ENCODE data around the gene TRAPPC10. TPM values are rescaled to one million over a fixed set of nuclear protein-coding genes. Genes with fewer than 3 reads are reported as not detected.
A peak's percentile ranks its signal among the peaks of the same experiment; 100 is the strongest.

Gene TRAPPC10
- total RNA-seq, 3 donors from 2014 or later: 43.0 to 48.1 (median 44.8) TPM

DNA sequence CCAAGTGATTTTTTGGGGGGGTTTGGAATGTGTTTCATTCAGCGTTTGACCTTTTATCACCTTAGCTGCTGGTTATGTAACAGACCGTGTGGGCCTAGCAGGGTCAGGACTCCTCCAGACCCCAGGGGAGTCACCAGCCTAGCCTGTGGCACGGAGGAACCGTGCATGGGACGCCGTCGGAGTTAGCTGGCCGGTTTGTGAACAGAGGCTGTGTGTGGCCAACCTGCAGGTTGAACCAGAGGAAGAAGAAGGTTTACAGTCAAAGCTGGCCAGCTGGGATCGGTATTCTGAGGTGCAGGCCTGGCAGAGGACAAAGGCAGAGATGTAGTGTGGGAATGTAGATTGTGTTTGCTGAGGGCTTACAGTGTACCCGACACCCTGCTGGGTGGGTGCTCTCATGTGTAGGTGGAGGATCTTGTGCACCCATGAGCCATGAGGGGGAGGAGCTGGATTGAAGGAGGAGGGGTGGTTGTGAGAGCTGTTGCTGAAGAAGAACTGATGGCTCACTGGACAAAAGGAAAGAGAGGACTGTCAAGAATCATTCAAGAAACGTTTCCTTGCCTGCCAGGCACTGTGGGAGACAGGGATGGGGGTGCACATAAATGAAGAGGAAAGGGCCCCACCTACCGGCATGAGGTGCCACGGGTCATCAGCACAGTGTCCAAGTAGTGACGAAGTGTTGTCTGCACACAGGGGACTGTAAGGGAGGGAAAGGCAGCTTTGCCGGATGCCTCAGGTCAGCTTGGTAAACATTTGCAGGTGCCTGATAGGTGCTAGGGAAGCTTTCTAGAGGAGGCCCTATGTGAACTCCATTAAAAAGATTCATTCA, 55.1 kb downstream of the TRAPPC10 start:
- H3K4me1 Mint-ChIP-seq (ENCODE audit: low read depth): peaks cover 42% of the 10 kb centered on the region

DNA sequence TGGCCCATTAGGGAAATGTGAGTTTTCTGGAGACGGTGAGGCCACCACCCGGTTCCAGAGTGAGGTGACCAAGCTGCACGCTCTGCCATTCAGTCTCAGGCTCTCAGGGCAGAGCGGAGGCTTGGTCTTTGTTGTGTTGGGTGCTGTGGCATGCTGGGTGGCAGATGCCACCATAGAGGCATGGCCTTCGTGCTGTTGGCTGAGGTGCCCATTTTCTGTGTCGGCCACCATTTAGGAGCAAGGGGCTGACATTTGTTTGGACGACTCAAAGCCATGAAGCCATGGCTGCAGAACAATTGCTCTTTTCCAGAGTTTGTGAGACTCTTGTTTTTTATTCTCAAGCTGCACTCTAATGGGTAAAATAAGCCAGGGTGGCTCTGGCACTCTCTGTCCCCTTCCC, 58.3 kb downstream of the TRAPPC10 start:
- ATAC-seq: no peak
- peaks cover 34% of the 10 kb centered on the region for H3K36me3 Mint-ChIP-seq (ENCODE audit: insufficient read depth)
- no peak for DNase-seq
- H3K4me1 Mint-ChIP-seq (ENCODE audit: low read depth): peaks cover 23% of the 10 kb centered on the region
- no peaks in the 10 kb centered on the region for H3K9me3 Mint-ChIP-seq
- no peak overlapping the region for H3K4me3 Mint-ChIP-seq
- no peaks in the 10 kb centered on the region for H3K27me3 Mint-ChIP-seq (ENCODE audit: low read depth)

More for the DNA sequence above, 55.1 kb downstream of the TRAPPC10 start:
- Mint-ChIP-seq H3K36me3 (ENCODE audit: insufficient read depth) (peaks cover 33% of the 10 kb centered on the region), H3K27me3 (ENCODE audit: low read depth) (no peaks in the 10 kb centered on the region), H3K4me3 (no peak overlapping the region), H3K9me3 (no peaks in the 10 kb centered on the region)
- ATAC-seq: no peak
- no peak for DNase-seq

DNA sequence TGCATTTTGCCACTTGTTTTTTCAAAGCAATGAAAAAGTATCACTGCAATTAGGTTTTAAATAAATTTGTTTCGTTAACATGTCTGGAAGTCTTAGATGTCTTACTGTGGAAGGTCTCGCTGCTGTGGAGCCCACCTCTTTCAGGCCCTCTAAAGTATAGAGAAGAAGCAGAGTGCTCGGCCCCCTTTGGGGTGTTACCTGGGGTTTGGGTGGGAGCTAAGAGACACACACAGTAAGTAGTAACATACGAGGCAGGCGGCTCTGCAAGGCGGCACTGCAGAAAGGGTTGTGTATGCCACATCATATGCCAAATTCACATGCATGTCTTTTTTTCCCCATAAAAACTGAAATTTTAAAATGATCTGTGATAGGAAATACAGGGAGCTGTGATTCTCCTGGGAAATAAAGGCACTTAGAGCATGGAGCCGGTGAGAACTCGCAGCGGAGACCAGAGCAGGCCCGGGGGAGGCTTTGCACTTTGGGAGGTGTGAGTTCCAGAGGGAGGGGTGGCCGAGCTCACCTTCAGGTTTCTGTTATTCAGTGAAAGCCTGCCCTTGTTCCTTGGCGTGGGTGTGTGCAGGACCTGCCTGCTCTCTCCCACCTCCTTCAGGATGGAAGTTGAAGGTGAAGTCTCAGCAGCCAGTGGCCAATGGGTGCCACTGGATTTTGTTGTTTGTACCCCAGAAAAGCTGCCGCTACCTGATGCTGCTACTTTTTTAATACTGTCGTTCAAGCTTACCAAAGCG, 59.4 kb downstream of the TRAPPC10 start:
- H3K4me3 Mint-ChIP-seq: no peak overlapping the region
- no peaks in the 10 kb centered on the region for H3K9me3 Mint-ChIP-seq
- DNase-seq: no peak
- ATAC-seq: no peak
- peaks cover 39% of the 10 kb centered on the region for H3K36me3 Mint-ChIP-seq (ENCODE audit: insufficient read depth)
- no peaks in the 10 kb centered on the region for H3K27me3 Mint-ChIP-seq (ENCODE audit: low read depth)
- H3K4me1 Mint-ChIP-seq (ENCODE audit: low read depth): peaks cover 15% of the 10 kb centered on the region

DNA sequence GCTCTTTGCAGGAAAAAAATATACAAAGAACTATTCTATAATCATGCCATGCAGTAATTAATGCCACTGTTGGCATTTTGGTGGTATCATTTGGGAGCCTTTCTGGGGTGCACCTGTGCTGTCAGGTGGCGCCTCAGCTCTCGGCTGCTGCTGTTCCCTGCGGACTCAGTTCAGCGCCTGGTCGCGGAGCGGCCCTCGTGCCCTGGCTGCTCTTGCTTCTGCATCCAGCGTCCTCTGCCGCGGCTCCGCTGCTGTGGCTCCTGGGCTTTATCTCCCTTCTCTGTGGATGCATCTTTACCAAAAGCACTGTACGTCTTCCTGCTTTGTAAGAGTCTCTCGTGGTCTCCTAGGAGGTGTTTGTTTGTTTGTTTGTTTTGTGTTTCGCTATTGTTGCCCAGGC, 60.0 kb downstream of the TRAPPC10 start:
- H3K4me3 Mint-ChIP-seq: no peak overlapping the region
- peaks cover 40% of the 10 kb centered on the region for H3K36me3 Mint-ChIP-seq (ENCODE audit: insufficient read depth)
- no peaks in the 10 kb centered on the region for H3K27me3 Mint-ChIP-seq (ENCODE audit: low read depth)
- H3K4me1 Mint-ChIP-seq (ENCODE audit: low read depth): peaks cover 13% of the 10 kb centered on the region
- no peak for ATAC-seq
- DNase-seq: no peak
- no peaks in the 10 kb centered on the region for H3K9me3 Mint-ChIP-seq

DNA sequence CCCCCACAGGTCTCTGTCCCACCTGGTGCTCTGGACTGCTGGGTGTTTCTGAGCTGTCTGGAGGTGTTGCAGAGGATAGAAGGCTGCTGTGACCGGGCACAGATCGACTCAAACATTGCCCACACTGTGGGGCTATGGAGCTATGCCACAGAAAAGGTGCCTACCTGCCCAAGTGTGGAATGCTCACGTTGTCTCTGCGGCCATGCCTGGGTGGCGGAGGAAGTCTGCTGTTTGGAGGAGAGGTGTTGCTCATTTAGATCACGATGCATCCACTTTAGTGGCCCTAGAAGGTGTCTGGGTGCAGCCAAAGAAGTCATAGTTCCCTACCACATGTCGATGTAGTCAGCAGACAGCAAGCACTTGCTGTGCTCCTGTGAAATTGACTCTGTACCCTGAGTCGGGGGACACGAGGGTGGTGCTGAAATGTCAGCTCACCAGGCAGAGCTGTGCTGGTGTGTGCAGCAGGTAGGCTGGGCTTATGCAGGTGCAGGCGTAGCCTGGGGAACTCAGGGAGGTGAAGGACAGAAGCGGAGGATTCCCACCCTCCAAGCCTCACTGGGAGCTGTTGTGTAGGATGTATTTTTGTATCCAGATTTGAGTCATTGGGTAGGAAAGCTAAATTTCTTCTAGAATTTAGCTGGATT, 62.3 kb downstream of the TRAPPC10 start:
- Mint-ChIP-seq H3K4me3 (no peak overlapping the region), H3K36me3 (ENCODE audit: insufficient read depth) (peaks cover 42% of the 10 kb centered on the region), H3K9me3 (no peaks in the 10 kb centered on the region), H3K4me1 (ENCODE audit: low read depth) (peaks cover 26% of the 10 kb centered on the region), H3K27me3 (ENCODE audit: low read depth) (no peaks in the 10 kb centered on the region)
- DNase-seq (no peak), ATAC-seq (peak in 1 of 2 donors; percentile 27)

DNA sequence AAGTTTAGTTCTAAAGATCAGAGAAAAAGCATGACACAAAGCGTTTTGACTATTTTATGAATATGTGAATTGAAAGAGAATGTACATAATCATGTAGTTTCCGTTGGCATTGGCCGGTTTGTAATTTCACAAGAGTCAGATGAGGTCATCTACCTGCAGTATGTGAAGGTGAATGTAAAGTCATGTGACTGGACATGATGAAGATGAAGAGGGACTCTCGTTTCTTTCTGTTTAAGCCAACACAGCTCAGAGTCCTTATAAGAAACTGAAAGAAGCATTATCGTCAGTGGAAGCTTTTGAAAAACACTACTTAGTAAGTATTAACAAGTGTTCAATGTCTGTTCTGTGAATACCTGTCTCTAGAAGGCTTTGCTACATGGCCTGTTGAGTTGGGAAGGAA, 64.2 kb downstream of the TRAPPC10 start:
- H3K9me3 Mint-ChIP-seq: no peaks in the 10 kb centered on the region
- H3K36me3 Mint-ChIP-seq (ENCODE audit: insufficient read depth): peaks cover 51% of the 10 kb centered on the region
- peaks cover 40% of the 10 kb centered on the region for H3K4me1 Mint-ChIP-seq (ENCODE audit: low read depth)
- H3K4me3 Mint-ChIP-seq: no peak overlapping the region
- DNase-seq (no peak), ATAC-seq (no peak)
- no peaks in the 10 kb centered on the region for H3K27me3 Mint-ChIP-seq (ENCODE audit: low read depth)

DNA sequence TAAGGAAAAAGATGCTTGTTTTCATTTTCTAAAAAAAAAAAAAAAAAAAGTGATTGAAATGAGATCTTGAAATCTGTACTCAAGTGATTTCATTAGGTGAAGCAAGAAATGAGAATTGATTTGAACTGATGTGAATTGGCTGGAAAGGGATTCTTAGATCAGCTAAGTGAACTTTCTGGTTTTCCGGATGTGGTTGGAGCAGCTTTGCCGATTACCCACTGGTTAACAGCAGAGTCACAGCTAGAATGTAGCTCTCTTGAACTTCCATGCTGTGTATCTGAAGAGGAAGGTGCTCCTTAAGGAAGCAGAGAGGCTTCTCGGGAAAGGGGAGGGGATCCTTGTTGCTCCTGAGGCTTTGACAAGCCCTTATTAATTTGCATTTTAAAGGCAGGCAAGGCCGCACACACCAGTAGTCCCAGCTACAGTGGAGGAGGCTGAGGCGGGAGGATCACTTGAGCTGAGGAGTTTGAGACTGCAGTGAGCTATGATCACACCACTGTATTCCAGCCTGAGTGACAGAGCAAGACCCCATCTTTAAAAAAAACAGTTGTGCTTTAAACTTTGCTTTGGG, 66.4 kb downstream of the TRAPPC10 start:
- H3K36me3 Mint-ChIP-seq (ENCODE audit: insufficient read depth): peaks cover 63% of the 10 kb centered on the region
- DNase-seq (no peak), ATAC-seq (no peak)
- H3K4me1 Mint-ChIP-seq (ENCODE audit: low read depth): peaks cover 62% of the 10 kb centered on the region
- no peaks in the 10 kb centered on the region for H3K27me3 Mint-ChIP-seq (ENCODE audit: low read depth)
- H3K9me3 Mint-ChIP-seq: no peaks in the 10 kb centered on the region
- peak overlapping the region; percentile 3 for H3K4me3 Mint-ChIP-seq

DNA sequence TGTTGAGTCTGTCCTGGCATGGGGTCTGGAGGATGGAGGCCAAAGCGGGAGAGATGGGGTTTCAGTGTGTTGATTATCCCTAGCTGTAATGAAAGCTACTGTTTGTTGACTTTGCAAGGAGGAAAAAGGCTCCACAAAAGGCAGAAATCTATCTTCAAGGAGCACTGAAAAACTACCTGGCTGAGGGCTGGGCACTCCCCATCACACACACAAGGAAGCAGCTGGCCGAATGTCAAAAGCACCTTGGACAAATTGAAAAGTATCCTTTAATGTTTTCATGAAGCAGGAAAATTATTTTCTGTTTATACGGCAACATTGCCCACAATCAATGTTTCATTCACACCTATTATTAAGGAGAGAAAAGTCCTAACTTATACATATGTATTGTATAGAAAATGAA, 67.3 kb downstream of the TRAPPC10 start:
- no peaks in the 10 kb centered on the region for H3K27me3 Mint-ChIP-seq (ENCODE audit: low read depth)
- ATAC-seq (no peak), DNase-seq (no peak)
- peaks cover 71% of the 10 kb centered on the region for H3K4me1 Mint-ChIP-seq (ENCODE audit: low read depth)
- H3K9me3 Mint-ChIP-seq: no peaks in the 10 kb centered on the region
- no peak overlapping the region for H3K4me3 Mint-ChIP-seq
- H3K36me3 Mint-ChIP-seq (ENCODE audit: insufficient read depth): peaks cover 59% of the 10 kb centered on the region

DNA sequence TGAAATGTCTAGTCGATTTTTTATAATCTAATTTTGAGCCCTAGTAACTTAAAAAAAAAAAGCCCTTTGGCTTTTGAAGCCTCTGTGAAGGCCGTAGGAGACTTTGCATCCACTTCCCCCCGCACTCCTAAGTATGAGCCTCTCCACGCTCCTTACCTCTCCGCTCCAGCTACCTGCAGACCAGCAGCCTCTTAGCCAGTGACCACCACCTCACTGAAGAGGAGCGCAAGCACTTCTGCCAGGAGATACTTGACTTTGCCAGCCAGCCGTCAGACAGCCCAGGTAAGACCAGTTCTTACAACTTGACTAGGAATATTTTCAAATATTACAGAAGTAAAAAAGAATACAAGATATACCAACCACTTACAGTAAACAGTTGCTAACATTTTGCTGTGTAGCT, 67.7 kb downstream of the TRAPPC10 start:
- no peaks in the 10 kb centered on the region for H3K9me3 Mint-ChIP-seq
- H3K27me3 Mint-ChIP-seq (ENCODE audit: low read depth): no peaks in the 10 kb centered on the region
- H3K4me1 Mint-ChIP-seq (ENCODE audit: low read depth): peaks cover 74% of the 10 kb centered on the region
- H3K4me3 Mint-ChIP-seq: no peak overlapping the region
- peaks cover 60% of the 10 kb centered on the region for H3K36me3 Mint-ChIP-seq (ENCODE audit: insufficient read depth)
- ATAC-seq (no peak), DNase-seq (no peak)

DNA sequence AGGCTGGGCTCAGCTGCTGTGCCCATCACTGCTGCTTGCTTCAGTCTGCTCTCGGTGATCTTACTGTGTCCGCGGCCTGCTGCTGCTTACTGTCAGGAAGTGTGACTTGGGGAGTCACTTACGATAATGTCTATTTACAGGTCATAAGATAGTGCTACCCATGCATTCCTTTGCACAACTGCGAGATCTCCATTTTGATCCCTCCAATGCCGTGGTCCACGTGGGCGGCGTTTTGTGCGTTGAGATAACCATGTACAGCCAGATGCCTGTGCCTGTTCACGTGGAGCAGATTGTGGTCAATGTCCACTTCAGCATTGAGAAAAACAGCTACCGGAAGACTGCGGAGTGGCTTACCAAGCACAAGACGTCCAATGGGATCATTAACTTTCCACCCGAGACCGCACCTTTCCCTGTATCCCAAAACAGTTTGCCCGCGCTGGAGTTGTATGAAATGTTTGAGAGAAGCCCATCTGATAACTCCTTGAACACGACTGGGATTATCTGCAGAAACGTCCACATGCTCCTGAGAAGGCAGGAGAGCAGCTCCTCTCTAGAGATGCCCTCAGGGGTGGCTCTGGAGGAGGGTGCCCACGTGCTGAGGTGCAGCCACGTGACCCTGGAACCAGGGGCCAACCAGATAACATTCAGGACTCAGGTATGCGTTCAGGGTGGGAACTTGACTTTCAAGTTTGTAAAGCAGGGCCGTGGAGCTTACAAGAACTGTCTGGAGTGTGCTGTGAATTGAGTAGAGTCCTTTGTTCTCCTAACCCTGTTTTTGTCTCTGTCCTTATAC, 70.7 kb downstream of the TRAPPC10 start:
- peak overlapping the region; percentile 67 for H3K4me3 Mint-ChIP-seq
- no peak for ATAC-seq
- no peak for DNase-seq
- H3K36me3 Mint-ChIP-seq (ENCODE audit: insufficient read depth): peaks cover 49% of the 10 kb centered on the region
- H3K27me3 Mint-ChIP-seq (ENCODE audit: low read depth): no peaks in the 10 kb centered on the region
- no peaks in the 10 kb centered on the region for H3K9me3 Mint-ChIP-seq
- H3K4me1 Mint-ChIP-seq (ENCODE audit: low read depth): peaks cover 93% of the 10 kb centered on the region

DNA sequence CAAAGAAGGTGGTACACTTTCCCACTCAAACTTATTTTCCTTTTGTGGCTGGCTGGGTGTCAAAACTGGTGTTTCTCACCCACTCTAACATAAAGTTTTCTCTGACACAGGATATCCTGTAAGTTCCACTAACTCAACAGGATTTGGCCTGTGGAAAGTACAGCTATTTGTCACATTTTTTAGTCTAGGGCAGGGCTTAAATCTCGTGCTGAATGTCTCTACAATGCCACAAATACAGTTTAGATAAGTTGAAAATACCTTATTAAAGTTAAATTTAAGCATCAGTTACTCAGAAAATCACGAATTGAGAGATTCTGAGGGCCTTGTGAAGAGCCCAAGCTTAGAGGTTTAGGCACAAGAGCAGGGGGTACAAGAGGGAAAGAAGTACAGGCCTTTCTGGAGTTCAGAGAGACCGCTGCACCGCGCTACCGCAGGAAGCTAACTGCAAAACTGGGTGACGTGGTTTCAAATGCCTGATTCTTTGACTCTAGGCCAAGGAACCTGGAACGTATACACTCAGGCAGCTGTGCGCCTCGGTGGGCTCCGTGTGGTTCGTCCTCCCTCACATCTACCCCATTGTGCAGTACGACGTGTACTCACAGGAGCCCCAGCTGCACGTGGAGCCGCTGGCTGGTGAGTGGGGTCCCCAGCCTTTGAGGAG, 71.7 kb downstream of the TRAPPC10 start:
- H3K4me1 Mint-ChIP-seq (ENCODE audit: low read depth): peaks cover 94% of the 10 kb centered on the region
- no peaks in the 10 kb centered on the region for H3K9me3 Mint-ChIP-seq
- peak; percentile 41 for DNase-seq
- H3K36me3 Mint-ChIP-seq (ENCODE audit: insufficient read depth): peaks cover 53% of the 10 kb centered on the region
- peak overlapping the region; percentile 67 for H3K4me3 Mint-ChIP-seq
- no peaks in the 10 kb centered on the region for H3K27me3 Mint-ChIP-seq (ENCODE audit: low read depth)
- ATAC-seq: peak; percentile 88 to 89

DNA sequence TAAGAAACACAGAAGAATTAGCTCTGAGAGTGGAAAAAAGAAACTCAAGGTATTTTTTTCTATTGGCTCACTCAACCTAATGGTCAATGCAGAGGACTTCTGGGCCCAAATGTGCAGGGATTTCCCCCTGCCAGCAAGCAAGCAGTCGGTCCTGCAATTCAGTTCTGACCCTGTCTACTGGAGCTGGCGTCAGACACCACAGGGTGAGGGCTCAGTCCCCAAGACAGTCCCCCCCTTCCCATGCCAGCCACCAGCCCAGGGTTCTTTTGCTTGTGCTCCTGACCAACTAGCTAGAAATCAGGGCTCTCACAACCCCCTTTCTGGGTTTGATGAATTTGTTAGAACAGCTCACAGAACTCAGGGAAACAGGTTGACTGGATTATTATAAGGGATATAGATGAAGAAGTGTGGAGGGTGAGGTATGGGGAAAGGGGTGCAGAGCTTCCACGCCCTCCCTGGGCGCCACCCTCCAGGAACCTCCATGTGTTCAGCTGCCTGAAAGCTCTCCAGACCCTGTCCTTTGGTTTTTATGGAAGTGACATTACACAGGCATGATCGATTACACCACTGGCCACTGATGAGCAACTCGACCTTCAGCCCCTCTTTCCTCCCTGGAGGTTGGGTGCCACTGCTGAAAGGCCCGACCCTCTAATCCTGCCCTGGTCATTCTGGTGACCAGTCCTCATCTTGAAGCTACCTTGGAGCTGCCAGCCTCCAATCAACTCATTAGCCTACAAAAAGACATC, 72.6 kb downstream of the TRAPPC10 start:
- Mint-ChIP-seq H3K4me3 (peak overlapping the region; percentile 67), H3K36me3 (ENCODE audit: insufficient read depth) (peaks cover 59% of the 10 kb centered on the region), H3K4me1 (ENCODE audit: low read depth) (peaks cover 97% of the 10 kb centered on the region), H3K9me3 (no peaks in the 10 kb centered on the region), H3K27me3 (ENCODE audit: low read depth) (no peaks in the 10 kb centered on the region)
- DNase-seq (no peak), ATAC-seq (no peak)

Data from activated T-cell treated with anti-CD3 and anti-CD28 coated beads, Interleukin-2, amount 50 U/mL, for 4 hours (primary cell).